IMR-90 (cell line): ENCODE data around the gene C9orf50. TPM values are rescaled to one million over a fixed set of nuclear protein-coding genes. Genes with fewer than 3 reads are reported as not detected.

Experiments
- CEBPB ChIP-seq: IDR thresholded peaks from 2 replicates; pipeline ENCODE4 v1.6.1; 2012; ENCODE audit warnings: low read depth, low read length, improper control_type of control experiment
- MXI1 ChIP-seq: IDR thresholded peaks from 2 replicates; pipeline ENCODE4 v1.6.1; 2012; ENCODE audit warnings: low read depth, mild to moderate bottlenecking, low read length, moderate library complexity, borderline replicate concordance
- polyA plus RNA-seq, 3 experiments: library from polyadenylated mRNA; depleted of rRNA; stranded (reverse); fragments of >200 nt; gene quantifications; 2 replicates each; pipeline ENCODE4 v1.2.3, GENCODE V29; 2012; ENCODE audit warnings: low replicate concordance in 1 of 3
- total RNA-seq: library from RNA; depleted of rRNA; stranded (reverse); fragments of >200 nt; gene quantifications from 2 replicates; pipeline ENCODE4 v1.2.3, GENCODE V29; 2012
- TF ChIP-seq, protein P1 (sequence below): conservative IDR thresholded peaks from 2 replicates; pipeline ENCODE4 v1.5.1; 2012; ENCODE audit warnings: mild to moderate bottlenecking, low read depth, low read length, improper control_type of control experiment

The C9orf50 gene
- total and polyA plus RNA-seq, 2 of the 4 experiments (the other 2 are of a cell fraction), result 0.09 TPM; not detected in 1

DNA sequence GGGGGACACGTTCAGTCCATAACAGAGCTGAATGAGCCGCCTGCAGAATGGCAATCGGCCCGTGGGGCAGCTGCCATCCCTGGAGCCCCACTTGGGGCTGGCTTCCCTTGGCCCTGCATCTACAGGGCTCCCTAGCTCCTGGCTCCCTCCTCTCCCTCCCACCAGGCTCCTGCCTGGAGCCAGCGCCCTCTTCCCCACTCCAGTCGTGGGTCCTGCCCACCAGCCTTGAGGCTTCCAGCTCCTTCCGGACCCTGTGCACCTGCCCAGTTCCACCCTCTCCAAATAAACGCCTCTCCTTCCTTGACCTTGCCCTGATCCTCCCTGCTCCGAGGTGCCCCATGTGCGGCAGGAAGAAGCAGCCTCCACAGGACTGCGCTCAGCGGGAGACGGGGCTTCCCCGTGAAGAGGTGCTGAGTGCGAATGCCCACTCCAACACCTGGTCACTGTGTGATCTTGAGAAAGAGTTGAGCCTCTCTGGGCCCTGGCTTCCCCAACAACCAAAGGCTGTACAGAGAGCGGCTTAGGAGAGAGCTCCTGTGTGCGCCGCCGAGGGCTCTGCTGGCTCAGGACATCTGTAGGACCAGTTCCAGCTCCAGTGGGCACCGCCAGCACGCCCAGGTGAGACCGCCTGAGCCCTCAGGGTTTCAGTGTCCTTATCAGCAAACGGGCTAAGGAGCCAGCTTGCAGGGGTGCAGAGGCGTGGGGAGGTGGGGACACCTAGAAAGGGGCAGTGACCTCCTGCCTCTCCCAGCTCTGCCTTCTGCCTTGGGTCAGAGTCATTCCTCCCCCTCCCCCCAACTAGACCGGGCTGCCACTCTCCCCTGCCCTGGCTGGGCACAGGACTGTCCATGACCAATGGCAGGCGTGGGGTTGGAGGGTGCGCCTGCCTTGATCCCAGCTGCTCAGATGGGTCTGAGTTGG lies 12.1 kb downstream of the C9orf50 start (continued):
- TF ChIP-seq, protein P1, sequence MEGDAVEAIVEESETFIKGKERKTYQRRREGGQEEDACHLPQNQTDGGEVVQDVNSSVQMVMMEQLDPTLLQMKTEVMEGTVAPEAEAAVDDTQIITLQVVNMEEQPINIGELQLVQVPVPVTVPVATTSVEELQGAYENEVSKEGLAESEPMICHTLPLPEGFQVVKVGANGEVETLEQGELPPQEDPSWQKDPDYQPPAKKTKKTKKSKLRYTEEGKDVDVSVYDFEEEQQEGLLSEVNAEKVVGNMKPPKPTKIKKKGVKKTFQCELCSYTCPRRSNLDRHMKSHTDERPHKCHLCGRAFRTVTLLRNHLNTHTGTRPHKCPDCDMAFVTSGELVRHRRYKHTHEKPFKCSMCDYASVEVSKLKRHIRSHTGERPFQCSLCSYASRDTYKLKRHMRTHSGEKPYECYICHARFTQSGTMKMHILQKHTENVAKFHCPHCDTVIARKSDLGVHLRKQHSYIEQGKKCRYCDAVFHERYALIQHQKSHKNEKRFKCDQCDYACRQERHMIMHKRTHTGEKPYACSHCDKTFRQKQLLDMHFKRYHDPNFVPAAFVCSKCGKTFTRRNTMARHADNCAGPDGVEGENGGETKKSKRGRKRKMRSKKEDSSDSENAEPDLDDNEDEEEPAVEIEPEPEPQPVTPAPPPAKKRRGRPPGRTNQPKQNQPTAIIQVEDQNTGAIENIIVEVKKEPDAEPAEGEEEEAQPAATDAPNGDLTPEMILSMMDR, result no peak
- TF ChIP-seq CEBPB (no peak), MXI1 (no peak)
